ENCODE results near the gene DRAP1. TPM values are rescaled to one million over a fixed set of nuclear protein-coding genes. Genes with fewer than 3 reads are reported as not detected.
"Not testable (repeated sequence)": the region's sequence is repeated elsewhere in the genome, so short reads cannot be mapped to it uniquely, and the experiment has no call there.

The DRAP1 gene
- total and polyA plus RNA-seq, 2 experiments from 2014 or later: 121 to 294 TPM

DNA sequence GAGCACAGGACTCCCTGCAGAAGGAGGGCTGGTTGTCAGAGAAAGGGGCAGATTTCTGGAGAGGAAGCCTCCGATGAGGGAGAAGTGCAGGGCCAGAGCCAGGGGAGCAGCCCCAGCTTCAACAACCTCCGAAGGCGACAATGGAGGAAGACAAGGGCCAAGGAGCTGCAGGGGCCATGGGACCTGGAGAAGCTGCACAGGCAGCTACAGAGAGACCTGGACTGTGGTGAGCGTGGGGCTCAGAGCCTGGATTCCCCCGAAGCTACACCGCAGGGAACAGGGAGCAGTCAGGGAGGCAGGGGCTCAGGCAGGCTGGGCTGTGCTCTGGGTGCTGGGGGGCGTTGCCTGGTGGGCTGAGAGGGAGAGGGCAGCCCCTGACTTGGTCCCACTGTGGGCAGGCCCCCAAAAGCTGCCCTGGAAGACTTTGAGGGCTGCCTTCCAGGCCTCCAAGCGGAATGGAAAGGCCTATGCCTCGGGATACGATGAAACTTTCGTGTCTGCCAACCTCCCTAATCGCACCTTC is 28.4 kb downstream of the DRAP1 start (continued):
- TF ChIP-seq, protein P1, sequence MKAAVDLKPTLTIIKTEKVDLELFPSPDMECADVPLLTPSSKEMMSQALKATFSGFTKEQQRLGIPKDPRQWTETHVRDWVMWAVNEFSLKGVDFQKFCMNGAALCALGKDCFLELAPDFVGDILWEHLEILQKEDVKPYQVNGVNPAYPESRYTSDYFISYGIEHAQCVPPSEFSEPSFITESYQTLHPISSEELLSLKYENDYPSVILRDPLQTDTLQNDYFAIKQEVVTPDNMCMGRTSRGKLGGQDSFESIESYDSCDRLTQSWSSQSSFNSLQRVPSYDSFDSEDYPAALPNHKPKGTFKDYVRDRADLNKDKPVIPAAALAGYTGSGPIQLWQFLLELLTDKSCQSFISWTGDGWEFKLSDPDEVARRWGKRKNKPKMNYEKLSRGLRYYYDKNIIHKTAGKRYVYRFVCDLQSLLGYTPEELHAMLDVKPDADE (IDR thresholded peaks at IDR 0.05): no peak

DNA sequence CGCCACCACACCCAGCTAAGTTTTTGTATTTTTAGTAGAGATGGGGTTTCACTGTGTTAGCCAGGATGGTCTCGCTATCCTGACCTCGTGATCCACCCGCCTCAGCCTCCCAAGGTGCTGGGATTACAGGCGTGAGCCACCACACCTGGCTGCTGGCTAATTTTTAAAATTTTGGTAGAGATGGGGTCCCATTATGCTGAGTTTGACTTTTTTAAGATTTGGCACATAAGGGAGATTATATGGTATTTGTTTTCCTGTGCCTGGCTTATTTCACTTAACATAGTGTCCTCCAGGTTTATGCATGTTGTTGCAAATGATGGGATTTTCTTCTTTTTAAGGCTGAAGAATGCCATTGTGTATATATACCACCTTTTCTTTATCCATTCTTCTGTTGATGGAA is 31.5 kb downstream of the DRAP1 start:
- H3K4me1 Mint-ChIP-seq: peaks cover 16% of the 10 kb centered on the region
- H3K27ac Mint-ChIP-seq; H3K27me3 Mint-ChIP-seq (ENCODE audit: insufficient read depth, low read depth, poor library complexity); H3K4me3 Mint-ChIP-seq; H3K9me3 Mint-ChIP-seq; H4K20me1 ChIP-seq (replicated peaks; ENCODE audit: insufficient read depth); H3K27me3 ChIP-seq (ENCODE audit: insufficient read depth); H2AFZ ChIP-seq; H3K36me3 Mint-ChIP-seq (ENCODE audit: low read depth); H3K4me2 ChIP-seq; H3K27ac ChIP-seq (ENCODE audit: low read depth); H3F3A ChIP-seq (replicated peaks; ENCODE audit: low read depth); H3K9me2 ChIP-seq (ENCODE audit: insufficient read depth); H3K4me3 ChIP-seq; H3K36me3 ChIP-seq (ENCODE audit: insufficient read depth); ATAC-seq; DNase-seq (ENCODE audit: low spot score); H3K79me2 ChIP-seq (replicated peaks; ENCODE audit: insufficient read depth): not testable (repeated sequence)
- peaks cover 13% of the 10 kb centered on the region for H3K4me1 ChIP-seq (ENCODE audit: insufficient read depth)

DNA sequence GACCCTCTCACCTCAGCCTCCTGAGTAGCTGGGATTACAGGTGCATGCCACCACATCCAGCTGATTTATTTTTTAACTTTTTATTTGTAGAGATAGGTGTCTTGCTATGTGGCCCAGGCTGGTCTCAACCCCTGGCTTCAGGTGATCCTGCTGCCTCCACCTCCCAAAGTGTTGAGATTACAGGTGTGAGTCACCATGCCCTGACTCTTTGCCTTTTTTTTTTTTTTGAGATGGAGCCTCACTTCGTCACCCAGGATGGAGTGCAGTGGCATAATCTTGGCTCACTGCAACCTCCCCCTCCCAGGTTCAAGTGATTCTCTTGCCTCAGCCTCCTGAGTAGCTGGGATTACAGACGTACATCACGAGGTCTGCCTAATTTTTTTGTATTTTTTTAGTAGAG is 32.4 kb downstream of the DRAP1 start:
- H4K20me1 ChIP-seq (replicated peaks; ENCODE audit: insufficient read depth); ATAC-seq; H3K27ac Mint-ChIP-seq; H3F3A ChIP-seq (replicated peaks; ENCODE audit: low read depth); H3K27me3 Mint-ChIP-seq (ENCODE audit: insufficient read depth, low read depth, poor library complexity); DNase-seq (ENCODE audit: low spot score); H3K4me1 Mint-ChIP-seq; H3K4me3 ChIP-seq; H3K79me2 ChIP-seq (replicated peaks; ENCODE audit: insufficient read depth); H3K4me2 ChIP-seq; H3K9me2 ChIP-seq (ENCODE audit: insufficient read depth); H3K9me3 Mint-ChIP-seq; H3K36me3 Mint-ChIP-seq (ENCODE audit: low read depth); H3K27ac ChIP-seq (ENCODE audit: low read depth); H3K27me3 ChIP-seq (ENCODE audit: insufficient read depth); H3K4me1 ChIP-seq (ENCODE audit: insufficient read depth); H2AFZ ChIP-seq; H3K4me3 Mint-ChIP-seq; H3K36me3 ChIP-seq (ENCODE audit: insufficient read depth): not testable (repeated sequence)

DNA sequence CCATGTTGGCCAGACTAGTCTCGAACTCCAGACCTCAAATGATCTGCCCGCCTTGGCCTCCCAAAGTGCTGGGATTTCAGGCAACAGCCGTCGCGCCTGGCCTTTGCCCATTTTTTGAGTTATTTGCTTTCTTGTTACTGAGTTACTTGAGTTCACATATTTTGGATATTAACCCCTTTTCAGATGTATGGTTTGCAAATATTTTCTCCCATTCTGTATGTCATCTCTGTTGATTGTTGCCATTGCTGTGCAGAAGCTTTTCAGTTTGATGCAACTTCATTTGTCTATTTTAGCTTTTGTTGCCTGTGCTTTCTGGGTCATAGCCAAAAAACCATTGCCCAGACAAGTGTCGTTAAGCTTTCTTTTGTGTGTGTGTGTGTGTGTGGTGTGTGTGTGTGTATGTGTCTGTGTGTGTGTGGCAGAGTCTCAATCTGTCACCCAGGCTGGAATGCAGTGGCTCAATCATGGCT is 32.9 kb downstream of the DRAP1 start:
- H3K27ac Mint-ChIP-seq: no peak overlapping the region
- H3K4me1 Mint-ChIP-seq: peaks cover 5% of the 10 kb centered on the region
- peaks cover 2% of the 10 kb centered on the region; the same call in 1 of the 3 replicates for H3K36me3 Mint-ChIP-seq (ENCODE audit: low read depth)
- no peaks in the 10 kb centered on the region for H3K9me2 ChIP-seq (ENCODE audit: insufficient read depth)
- H3K4me2 ChIP-seq: no peak overlapping the region
- H4K20me1 ChIP-seq (replicated peaks; ENCODE audit: insufficient read depth): no peaks in the 10 kb centered on the region
- ATAC-seq: no peak
- H3K79me2 ChIP-seq (replicated peaks; ENCODE audit: insufficient read depth): no peaks in the 10 kb centered on the region
- DNase-seq (ENCODE audit: low spot score): no peak
- no peak overlapping the region for H3K4me3 ChIP-seq
- no peaks in the 10 kb centered on the region for H3K36me3 ChIP-seq (ENCODE audit: insufficient read depth)
- peaks cover 3% of the 10 kb centered on the region; the same call in 1 of the 2 replicates for H3F3A ChIP-seq (replicated peaks; ENCODE audit: low read depth)
- H3K27me3 Mint-ChIP-seq (ENCODE audit: insufficient read depth, low read depth, poor library complexity): peaks cover 2% of the 10 kb centered on the region
- TF ChIP-seq JUNB (IDR thresholded peaks at IDR 0.05; ENCODE audit: unreplicated experiment): no peak
- TF ChIP-seq, protein P2, sequence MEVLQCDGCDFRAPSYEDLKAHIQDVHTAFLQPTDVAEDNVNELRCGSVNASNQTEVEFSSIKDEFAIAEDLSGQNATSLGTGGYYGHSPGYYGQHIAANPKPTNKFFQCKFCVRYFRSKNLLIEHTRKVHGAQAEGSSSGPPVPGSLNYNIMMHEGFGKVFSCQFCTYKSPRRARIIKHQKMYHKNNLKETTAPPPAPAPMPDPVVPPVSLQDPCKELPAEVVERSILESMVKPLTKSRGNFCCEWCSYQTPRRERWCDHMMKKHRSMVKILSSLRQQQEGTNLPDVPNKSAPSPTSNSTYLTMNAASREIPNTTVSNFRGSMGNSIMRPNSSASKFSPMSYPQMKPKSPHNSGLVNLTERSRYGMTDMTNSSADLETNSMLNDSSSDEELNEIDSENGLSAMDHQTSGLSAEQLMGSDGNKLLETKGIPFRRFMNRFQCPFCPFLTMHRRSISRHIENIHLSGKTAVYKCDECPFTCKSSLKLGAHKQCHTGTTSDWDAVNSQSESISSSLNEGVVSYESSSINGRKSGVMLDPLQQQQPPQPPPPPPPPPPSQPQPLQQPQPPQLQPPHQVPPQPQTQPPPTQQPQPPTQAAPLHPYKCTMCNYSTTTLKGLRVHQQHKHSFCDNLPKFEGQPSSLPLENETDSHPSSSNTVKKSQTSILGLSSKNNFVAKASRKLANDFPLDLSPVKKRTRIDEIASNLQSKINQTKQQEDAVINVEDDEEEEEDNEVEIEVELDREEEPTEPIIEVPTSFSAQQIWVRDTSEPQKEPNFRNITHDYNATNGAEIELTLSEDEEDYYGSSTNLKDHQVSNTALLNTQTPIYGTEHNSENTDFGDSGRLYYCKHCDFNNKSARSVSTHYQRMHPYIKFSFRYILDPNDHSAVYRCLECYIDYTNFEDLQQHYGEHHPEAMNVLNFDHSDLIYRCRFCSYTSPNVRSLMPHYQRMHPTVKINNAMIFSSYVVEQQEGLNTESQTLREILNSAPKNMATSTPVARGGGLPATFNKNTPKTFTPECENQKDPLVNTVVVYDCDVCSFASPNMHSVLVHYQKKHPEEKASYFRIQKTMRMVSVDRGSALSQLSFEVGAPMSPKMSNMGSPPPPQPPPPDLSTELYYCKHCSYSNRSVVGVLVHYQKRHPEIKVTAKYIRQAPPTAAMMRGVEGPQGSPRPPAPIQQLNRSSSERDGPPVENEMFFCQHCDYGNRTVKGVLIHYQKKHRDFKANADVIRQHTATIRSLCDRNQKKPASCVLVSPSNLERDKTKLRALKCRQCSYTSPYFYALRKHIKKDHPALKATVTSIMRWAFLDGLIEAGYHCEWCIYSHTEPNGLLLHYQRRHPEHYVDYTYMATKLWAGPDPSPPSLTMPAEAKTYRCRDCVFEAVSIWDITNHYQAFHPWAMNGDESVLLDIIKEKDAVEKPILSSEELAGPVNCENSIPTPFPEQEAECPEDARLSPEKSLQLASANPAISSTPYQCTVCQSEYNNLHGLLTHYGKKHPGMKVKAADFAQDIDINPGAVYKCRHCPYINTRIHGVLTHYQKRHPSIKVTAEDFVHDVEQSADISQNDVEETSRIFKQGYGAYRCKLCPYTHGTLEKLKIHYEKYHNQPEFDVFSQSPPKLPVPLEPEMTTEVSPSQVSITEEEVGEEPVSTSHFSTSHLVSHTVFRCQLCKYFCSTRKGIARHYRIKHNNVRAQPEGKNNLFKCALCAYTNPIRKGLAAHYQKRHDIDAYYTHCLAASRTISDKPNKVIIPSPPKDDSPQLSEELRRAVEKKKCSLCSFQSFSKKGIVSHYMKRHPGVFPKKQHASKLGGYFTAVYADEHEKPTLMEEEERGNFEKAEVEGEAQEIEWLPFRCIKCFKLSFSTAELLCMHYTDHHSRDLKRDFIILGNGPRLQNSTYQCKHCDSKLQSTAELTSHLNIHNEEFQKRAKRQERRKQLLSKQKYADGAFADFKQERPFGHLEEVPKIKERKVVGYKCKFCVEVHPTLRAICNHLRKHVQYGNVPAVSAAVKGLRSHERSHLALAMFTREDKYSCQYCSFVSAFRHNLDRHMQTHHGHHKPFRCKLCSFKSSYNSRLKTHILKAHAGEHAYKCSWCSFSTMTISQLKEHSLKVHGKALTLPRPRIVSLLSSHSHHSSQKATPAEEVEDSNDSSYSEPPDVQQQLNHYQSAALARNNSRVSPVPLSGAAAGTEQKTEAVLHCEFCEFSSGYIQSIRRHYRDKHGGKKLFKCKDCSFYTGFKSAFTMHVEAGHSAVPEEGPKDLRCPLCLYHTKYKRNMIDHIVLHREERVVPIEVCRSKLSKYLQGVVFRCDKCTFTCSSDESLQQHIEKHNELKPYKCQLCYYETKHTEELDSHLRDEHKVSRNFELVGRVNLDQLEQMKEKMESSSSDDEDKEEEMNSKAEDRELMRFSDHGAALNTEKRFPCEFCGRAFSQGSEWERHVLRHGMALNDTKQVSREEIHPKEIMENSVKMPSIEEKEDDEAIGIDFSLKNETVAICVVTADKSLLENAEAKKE (CRISPR knock-in tag; IDR thresholded peaks at IDR 0.05): no peak
- no peak for TF ChIP-seq EZH2 (IDR thresholded peaks at IDR 0.05; ENCODE audit: low read depth, unreplicated experiment)
- H3K27me3 ChIP-seq (ENCODE audit: insufficient read depth): no peaks in the 10 kb centered on the region
- H2AFZ ChIP-seq: no peak overlapping the region
- no peak overlapping the region for H3K4me3 Mint-ChIP-seq
- peaks cover under 1% of the 10 kb centered on the region; the same call in 1 of the 2 replicates for H3K4me1 ChIP-seq (ENCODE audit: insufficient read depth)
- no peaks in the 10 kb centered on the region for H3K9me3 Mint-ChIP-seq
- H3K27ac ChIP-seq (ENCODE audit: low read depth): no peak overlapping the region
